GM19372 (cell line): ENCODE data around the gene ATG4A.
A peak's percentile ranks its signal among the peaks of the same experiment; 100 is the strongest.

ENCODE experiments used
- ATAC-seq: cut with Tn5 transposase; IDR thresholded peaks from one replicate; pipeline ENCODE4 v1.9.1; 2021; ENCODE audit warnings: mild to moderate bottlenecking, low read depth, moderate library complexity; ENCODE audit not compliant: unreplicated experiment

The ATG4A gene

DNA sequence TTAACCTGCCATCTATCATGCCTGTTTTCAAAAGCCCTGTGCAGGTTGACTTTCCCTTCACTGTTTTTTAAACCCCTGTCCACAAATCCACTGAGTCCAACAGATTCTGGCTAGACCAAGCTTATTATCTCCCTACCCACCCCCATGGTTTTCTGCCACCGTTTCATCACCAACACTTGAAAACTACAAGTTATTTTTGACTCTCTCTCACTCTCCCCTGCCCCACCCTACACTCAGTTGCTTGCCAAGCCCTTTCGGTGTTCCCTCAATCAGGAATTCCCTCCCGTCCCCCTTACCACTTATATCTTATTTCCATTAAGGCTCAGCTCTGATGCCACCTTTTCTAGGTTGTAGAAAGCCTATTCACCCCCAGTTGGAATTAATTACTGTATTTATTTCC, 29.7 kb downstream of the ATG4A start:
- ATAC-seq: no peak

DNA sequence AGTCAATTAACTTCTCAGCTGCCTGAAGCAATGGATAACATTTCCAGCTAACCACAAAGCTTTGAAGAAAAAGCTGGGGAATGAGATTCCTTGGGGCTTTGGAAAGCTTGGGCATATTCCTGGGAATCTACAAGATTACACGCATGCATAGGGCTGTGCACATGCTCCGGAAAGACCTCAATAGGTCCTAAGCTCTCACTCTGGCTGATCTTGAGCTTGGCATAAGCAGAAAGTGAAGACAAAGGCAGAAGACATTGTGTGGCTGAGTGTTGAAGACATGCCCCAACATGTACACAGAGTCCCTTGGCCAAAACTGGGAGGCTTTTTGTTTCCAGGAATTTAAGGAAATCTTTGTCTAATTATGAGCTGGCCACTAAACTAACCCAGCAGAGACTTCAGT, 31.2 kb downstream of the ATG4A start:
- ATAC-seq: no peak

DNA sequence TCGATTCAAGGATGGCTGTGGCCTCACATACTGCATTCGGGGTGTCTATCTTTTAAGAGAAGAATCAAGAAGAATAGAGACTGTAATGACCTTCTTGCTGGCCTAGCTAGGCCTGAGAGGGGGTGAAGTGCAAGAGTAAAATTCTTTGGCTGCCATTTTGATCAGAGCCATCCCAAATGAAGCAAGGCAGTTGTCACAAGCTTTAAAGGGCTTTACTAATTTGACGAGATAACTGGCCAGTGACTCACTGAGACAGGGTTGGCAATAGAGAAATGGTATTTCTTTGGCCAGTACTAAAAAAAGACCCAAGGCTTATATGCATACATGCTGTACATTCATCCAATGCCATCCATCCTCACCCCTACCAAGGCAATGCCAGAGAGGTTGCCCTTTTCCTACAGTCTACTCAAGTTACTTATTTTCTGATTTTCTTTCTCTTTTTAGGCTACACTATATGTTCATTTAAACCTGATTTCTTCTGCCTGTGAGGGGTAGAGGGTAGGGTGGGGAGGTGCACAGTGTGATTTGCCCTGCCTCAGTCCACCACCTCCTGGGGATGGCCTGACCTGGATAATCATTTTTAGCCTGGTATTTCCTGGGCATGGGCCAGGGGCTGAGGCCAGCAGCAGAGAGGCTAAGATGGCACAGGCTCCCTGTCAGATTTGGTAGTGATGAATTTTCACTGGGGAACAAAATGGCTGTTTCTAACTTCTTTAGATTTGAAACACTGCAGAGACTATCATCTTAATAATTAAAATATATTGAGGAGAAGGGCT, 32.2 kb downstream of the ATG4A start:
- no peak for ATAC-seq

DNA sequence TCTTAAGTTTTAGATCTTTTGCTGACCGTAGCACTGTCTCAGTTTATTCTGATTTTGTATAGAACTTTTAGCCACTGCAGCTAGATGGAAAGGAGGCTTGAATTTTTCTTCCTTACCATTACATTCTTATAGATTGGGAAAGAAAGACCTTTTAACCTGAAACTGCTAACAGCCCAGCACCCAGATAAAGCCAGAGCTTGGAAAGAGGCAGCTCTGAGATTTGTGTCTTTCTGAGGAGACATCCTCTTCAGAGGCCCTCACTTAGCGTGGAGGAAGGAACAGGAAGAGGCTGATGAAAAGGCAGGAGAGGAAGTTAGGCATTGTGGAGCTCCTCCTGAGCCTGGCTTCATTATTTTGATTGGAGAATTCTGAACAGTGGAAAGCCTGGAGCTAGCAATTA, 35.1 kb downstream of the ATG4A start:
- ATAC-seq: no peak

DNA sequence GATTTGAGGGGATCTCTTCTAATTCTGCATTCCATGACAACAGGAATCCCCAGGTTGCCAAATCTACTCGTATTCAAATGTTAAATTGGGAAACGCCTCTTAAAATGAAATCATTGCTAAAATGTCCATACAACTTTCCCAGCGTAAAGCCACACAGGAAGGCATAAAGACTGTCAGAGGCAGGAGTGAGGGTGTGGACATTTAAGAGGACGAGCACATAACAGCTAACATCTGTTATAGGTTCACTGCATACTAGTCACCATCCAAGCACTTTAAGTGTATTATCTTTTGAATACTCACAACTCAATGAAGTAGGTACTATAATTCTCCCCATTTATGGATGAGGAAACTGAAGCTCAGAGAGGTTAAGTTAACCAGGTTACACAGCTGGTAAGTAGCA, 35.6 kb downstream of the ATG4A start:
- no peak for ATAC-seq

DNA sequence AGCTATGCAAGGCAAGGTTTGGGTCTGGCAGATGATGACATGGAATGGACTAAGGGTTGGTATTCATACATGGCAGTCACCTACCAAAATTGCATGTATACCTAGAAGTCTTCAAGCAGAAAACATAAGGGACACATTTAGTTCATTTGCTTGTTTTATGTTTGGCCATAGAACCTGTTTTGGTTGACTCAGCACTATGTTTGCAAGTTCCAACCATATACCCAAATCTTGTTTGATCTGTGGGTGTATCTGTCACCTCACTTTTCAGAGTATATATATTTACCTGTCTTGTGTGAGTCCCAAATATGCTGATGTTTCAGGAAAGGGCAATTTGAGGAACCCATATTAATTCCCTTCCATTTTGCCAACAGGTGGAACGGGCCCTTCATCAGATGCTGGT, 39.3 kb downstream of the ATG4A start:
- ATAC-seq: no peak

DNA sequence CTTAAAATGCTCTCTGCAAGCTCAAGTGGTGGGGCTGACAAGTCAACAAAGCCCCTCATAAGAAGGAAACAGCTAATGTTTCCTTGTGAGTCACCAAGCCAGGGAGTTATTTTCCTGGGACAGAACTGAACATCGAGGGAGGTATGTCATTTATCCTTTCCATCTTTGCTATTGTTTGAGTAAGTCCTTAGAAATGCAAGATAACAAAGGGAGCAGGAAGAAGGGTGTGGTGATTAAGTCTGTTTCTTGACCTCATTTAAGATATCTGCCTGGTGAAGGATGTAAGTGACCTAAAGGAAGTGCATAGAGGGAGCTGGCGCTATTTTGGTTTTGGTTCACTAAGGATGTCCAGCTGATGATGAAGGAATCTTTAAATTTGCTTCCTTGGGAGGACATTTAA, 39.9 kb downstream of the ATG4A start:
- no peak for ATAC-seq

DNA sequence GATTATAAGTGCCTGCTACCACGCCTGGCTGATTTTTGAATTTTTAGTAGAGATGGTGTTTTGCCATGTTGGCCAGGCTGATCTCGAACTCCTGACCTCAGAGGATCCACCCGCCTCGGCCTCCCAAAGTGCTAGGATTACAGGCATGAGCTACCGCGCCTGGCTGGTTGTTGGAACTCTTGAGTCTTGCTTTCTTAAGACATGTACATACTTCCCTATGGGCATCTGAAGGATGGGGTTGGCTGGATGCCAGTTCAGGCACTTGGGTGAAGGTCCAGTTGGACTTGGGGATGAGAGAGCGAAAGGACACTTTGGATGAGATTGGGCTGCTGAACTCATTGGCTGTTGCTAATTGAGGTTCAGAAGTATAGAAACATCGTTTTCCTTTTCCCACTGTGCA, 40.5 kb downstream of the ATG4A start:
- no peak for ATAC-seq

DNA sequence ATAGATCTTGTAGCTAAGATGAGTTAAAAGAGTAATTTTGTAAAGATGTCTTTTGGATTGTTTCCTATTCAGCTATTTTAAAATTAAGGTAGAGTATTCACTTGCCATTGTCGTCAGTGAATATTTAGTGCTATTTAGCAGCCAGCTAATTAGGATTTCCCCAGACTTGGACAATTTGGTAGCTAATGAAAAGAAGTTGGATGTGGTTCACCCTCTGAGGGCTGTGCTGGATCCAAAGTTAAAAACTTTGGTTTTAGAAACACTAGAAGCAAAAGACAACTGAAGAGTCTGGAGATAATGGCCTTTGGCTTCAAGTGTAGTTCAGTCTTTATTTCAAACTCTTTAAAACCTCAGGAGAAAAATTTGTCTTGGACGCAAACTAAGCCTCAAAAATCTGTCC, 41.3 kb downstream of the ATG4A start:
- ATAC-seq: no peak

DNA sequence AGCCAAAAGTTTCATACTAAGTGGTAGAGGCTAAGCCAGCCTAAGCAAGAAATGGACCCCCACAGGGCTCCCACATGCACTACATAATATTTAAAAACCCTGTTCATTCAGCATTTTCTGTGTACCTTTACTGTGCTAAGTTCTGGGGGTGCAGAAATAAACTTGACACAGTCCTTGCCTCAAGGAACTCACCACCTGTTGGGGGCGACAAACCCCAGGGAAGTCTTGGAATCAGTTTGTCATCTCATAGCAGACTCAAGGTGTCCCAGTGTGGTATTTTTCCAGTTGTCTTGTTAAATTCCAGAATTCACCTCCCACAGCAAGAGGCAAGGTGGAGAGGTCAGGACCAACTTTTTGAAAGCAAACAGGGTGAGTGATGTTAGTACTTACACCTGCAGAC, 43.1 kb downstream of the ATG4A start:
- no peak for ATAC-seq

DNA sequence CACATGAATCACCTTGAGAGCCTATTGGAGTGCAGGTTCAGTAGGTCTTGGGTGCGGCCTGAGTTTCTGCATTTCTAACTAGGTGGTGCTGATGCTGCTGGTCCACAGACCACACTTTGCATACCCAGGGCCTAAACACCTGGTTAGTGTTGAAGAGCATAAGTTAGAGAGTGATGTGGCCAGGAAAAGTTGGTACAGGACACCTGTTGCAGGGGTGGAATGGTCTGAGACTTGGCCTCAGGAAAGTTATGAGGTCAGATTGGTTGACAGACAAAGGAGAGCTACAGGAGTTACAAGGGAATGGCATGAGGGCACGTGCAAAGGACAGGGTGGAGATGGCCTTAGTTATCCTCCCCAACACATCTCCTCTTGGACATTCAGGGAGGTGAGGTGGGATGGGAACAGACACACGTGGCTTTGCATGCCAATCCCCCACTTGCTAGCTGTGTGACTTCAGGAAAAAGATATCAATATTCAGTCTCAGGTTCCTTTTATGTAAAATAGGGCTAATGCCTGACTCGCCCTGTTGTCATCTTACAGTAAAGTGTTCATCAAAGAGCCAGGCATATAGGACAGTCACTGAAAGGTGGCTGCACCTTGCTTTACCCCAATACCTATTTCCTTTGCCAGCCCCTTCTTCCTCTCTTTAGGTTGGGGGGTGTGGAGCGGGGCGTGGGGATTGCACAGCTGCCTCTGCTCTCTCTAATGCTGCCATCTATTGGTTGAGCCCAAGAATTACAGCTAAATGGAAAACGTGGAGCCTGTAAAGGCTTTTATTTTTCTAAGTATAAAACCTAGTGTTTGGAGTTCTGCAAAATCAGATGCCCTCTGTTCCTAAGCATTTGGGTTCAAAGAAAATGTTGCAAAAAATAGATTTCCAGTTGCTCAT, 47.5 kb downstream of the ATG4A start:
- no peak for ATAC-seq

DNA sequence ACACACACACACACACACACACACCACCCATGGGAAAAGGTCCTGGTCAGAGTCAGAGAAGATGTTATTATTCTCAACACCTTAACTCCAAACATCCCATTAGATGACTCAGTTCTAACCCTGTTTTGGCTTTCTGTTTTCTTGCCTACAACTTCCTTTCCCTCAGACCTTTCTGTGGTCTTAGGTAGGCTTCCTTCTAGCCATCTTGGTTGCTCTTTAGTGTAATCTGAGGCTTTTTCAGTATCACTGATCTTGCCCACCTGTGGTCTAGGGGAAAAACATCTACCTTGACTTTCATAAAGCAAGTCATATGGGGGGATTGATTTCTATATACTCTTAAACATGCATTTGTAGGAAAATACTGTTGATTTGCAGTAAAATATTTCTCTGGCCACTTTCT, 56.9 kb downstream of the ATG4A start:
- ATAC-seq: peak; percentile 68

DNA sequence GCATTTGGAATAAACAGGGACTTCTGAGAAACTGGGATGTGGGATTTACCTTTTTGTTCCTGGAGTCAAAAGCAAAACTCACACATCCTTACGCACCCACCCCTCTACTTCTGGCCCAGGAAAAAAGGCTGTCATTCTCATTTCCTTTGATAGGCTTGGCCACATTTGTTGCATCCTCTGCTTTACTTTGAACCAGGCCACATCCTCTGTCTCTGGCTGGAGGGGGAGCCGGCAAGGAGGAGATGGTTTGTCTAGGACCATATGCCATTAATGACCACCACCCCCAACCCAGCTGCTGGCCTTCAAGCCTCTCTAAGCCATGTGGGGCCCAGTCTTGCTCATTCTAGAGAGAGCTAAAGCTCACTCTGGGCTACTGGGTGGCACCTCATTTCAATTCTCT, 64.5 kb downstream of the ATG4A start:
- ATAC-seq: no peak

DNA sequence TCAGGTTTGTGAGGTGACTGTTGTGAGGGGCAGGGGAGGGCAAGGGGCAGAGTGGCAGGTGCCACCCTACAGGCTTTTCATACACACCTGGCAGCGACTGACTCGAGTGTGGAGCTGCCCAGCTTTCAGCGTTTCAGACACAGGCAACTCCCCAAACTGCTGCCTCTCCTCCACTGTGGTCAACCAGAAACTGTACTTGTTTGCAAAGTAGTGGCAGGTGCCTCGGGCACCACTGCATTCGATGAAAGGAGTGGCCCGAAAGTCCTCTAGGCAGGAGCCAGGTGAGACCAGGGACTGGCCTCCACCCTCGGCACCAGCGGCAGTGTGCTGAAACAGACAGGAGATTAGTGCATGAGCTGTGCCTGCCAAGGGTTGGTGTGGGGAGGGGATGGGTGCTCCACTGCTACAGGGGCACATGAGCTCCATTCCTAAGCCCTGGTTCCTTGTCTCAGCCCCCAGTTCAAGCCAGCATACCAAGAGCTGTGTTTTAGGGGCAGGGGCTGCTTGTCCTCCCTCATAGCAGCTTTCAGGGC, 65.4 kb downstream of the ATG4A start:
- no peak for ATAC-seq

DNA sequence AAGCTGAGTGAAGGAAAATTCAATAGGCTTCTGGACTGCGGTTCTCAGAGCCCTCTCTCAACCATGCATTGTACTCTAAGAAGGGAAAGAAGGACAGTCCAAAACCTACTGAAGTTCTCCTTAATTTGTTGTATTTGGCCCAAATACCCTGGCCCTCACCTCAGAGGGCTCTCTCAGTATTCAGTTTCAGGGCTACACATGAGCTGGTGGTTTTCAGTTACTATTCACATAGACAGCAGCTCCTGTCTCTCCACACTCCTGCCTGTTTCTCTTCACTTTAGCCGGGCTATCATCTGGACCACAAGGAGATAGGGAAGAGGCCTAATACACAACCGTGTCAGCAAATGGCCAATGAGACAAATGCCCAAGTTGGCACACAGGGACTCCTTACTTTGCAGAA, 66.0 kb downstream of the ATG4A start:
- ATAC-seq: no peak

DNA sequence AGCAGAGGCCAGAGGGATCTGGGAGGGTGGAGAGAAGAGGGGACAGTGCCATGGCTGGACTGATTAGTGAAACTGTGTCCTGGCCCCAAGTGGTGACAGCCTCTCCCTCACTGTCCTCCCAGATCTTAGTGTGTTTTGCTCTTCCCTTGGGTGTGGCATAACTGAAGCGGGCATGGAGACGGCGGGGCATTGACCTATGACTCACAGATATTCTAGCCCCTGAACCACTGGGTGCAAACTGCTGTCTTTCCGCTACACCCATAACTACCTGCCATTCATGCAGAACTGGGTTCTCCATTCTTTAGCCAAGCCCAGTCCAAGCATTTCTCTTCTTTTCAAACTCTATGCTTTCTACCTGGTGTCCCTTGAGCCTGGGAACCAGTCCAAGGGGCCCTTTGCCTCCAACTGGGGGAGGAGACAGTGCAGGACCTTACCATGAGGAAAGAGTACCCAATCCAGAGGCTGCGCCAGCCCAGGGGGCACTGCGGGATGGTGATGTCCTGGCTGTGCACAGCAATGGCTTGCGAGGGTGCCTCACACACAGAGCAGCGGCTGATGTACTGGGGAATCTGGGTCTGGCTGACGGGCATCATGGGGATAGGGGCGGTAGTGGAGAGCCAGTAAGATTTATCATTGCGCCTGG, 67.6 kb downstream of the ATG4A start:
- ATAC-seq: no peak

DNA sequence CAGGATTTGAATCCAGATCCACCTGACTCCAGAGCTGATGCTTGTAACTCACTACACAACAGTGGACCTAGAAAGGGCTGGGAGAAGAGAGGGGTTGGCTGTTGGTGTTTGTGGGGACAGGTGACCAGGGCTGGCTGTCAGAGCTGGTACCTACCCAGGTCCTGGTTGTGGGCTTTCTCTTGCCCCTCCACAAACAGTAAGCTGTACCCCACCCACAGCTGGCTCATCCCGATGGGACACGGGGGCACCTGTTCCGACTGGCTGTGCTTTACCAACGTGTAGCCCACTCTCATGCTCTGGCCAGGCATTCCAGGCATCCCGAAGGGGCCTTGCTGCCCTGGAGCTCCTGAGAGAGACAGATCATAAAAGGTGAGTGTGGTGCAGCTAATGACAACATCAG, 68.7 kb downstream of the ATG4A start:
- ATAC-seq: no peak

DNA sequence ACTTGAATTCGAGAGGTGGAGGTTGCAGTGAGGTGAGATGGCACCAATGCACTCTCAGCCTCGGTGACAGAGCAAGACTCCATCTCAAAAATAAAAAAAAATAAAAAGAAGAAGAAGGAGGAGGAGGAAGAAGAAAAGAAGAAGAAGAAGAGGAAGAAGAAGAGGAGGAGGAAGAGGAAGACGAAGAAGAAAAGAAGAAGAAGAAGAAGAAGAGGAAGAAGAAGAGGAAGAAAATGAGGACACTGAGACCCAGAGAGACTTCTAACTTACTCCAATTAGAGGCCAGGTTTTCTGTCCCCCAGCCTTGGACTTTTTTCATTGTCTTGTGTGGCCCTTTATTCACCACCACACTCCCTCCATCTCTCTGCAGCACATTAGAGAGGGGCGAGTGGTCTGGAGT, 70.7 kb downstream of the ATG4A start:
- ATAC-seq: no peak

DNA sequence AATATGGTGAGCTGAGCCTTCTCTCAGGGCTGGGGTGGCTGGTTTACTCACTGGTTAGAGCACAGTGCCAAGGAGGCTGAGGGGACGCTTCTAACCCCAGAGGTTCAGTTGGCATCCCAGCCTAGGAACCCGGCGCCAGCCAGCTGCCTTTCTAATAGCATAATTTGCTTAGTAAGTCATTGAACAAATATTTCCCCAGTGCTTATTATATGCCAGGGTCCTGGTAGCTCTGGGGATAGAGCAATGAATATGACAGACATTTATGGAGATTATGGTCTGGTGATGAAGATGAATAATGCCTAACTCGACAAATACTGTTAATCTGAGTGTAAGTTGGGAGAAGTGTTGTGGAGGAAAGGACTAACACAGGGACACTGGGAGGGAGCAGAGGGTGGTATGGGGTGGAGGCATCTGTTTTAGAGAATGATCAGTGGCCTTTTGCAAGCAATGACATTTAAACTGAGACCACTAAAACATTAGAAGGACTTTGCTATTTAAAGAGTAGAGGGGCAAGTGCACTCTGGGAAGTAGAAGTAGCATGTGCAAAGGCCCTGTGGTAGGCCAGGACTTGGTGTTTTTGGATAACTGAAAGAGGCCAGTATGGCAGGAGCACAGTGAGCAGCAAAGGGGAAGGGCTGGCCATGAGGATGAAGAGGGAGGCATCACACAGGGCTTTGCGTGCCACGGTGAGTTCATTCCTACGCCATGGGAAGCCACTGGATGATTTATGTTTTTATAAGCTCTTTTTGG, 71.9 kb downstream of the ATG4A start:
- no peak for ATAC-seq

DNA sequence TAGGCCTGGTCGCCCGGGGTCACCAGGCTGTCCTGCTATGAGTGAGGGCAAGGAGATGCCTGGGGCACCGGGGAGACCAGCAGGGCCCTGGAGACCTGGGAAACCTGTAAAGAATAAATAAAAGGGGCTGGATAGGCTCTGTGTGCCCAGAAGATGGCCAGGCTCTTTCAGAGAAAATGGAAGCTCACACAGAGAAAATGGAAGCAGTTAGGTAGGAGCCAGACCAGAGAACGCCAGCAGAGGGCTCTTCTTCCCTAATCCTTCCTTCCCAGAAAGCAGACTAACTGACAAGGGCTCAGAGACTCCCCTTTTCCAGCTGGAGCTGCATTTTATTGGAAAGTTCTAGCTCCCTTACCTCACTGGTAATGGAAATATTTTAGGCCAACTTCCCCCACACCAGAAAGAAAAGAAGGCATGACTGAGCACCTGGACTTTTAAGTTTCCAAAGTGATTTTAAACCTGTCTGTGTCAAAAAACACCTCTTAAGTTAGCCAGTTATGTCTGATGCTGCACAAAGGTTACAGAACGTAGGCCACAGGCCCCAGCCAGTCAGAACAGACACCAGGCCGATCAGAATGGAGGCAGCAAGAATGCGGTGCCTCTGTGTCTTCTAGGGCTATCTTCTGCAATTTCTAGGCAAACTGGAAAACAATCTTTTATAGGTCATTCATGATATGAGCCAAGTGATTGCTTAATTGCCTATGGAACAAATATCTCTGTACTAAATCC, 74.0 kb downstream of the ATG4A start:
- no peak for ATAC-seq
